NT2/D1 (cell line): ENCODE data around the gene PAPPA.

Source experiments
- YY1 ChIP-seq: IDR thresholded peaks from 2 replicates; pipeline ENCODE4 v1.6.1; 2011; ENCODE audit not compliant: insufficient read length, insufficient read depth
- ZNF274 ChIP-seq: IDR thresholded peaks from 2 replicates; pipeline ENCODE4 v1.6.1; 2011; ENCODE audit warnings: mild to moderate bottlenecking, low read depth, low read length

GRCh38 chr9:116181853-116182610 lies 28.4 kb downstream of the PAPPA start:
- no peak for TF ChIP-seq YY1
- TF ChIP-seq ZNF274: no peak
